Mucosa of descending colon (tissue), 3 donors: ENCODE measurements around the gene ZBTB25. TPM values are rescaled to one million over a fixed set of nuclear protein-coding genes. Genes with fewer than 3 reads are reported as not detected.

Source experiments
- ATAC-seq: fragments of 200-7000 bp; cut with Tn5 transposase; one replicate; pipeline ENCODE4 v1.9.1; 2020; ENCODE audit warnings: mild to moderate bottlenecking, moderate library complexity
- DNase-seq, 3 donors: peaks; one replicate each; pipeline ENCODE4 v3.0.0-alpha.2; 2020
- H3K36me3 ChIP-seq: fragments of 200-600 bp; one replicate; pipeline ENCODE4 v1.8.0; 2021; ENCODE audit warnings: low read depth, mild to moderate bottlenecking
- H3K4me1 ChIP-seq: fragments of 200-600 bp; one replicate; pipeline ENCODE4 v1.8.0; 2021; ENCODE audit warnings: low read depth, mild to moderate bottlenecking
- H3K4me3 ChIP-seq: fragments of 200-600 bp; one replicate; pipeline ENCODE4 v1.8.0; 2021; ENCODE audit warnings: mild to moderate bottlenecking
- H3K9me3 ChIP-seq: fragments of 200-600 bp; one replicate; pipeline ENCODE4 v1.8.0; 2021; ENCODE audit warnings: mild to moderate bottlenecking
- intact Hi-C, 2 donors: fragments of 100-400 bp; cut with DNase I in 1 of 2; cut with micrococcal nuclease in 1 of 2; formaldehyde crosslinking; loops; one replicate each; pipeline versions ENCODE4 v1.11.0 to v1.11.1; 2022; cut with DNase I, micrococcal nuclease
- total RNA-seq, 3 donors: library from RNA; stranded (reverse); fragmentation: NEBNext Ultra II Directional in 2 of 3; extraction: Animal tissue kit (Norgen Biotek cat#: 25700) in 2 of 3; gene quantifications; one replicate each; pipeline versions ENCODE4 v1.2.1 to v1.2.4, GENCODE V29; 2021 to 2023
- TF ChIP-seq, protein P1 (sequence below): fragments of 200-600 bp; IDR thresholded peaks from one replicate; pipeline ENCODE4 v1.8.0; 2022; ENCODE audit warnings: antibody characterized with exemption, mild to moderate bottlenecking
- donor health status: DM: no; HTN: no; CAD: no; lungs with moderate emphysema.
- donor health status: DM: no; HTN: no; CAD: no.
- donor health status: DM: no; HTN: yes; CAD: no.

Gene ZBTB25
- total RNA-seq, 3 donors from 2014 or later = 6.1 to 14.4 (median 7.2) TPM

DNA sequence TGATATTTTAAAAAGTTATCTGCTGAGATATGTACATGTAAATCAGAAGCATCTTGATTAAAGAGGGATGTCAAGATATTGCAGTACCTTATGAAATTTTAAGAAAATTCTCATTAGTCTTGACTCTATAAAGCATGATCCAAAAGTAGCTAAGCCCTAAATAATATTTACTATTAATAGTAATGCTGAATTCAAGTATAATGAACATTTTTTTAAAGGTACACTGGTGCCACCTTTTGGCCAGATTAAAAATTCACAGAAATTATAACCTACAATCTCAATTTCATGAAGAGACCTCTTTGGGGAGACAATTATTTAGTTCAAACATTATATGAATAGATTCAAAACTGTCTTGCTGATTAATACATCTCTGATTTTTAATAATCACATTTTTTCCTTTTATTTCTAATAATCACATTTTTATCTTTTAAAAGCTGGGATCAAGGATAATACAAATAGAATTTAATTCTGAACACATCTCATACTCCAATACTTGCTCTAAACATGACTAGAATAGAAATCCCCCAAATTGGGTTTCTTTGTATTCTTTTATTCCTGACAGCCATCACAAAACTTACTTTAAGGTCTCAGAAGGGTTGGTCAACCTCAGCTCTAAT lies 24.9 kb downstream of the ZBTB25 start:
- no peaks in the 10 kb centered on the region for H3K9me3 ChIP-seq
- H3K4me3 ChIP-seq = no peak overlapping the region
- TF ChIP-seq, protein P1, sequence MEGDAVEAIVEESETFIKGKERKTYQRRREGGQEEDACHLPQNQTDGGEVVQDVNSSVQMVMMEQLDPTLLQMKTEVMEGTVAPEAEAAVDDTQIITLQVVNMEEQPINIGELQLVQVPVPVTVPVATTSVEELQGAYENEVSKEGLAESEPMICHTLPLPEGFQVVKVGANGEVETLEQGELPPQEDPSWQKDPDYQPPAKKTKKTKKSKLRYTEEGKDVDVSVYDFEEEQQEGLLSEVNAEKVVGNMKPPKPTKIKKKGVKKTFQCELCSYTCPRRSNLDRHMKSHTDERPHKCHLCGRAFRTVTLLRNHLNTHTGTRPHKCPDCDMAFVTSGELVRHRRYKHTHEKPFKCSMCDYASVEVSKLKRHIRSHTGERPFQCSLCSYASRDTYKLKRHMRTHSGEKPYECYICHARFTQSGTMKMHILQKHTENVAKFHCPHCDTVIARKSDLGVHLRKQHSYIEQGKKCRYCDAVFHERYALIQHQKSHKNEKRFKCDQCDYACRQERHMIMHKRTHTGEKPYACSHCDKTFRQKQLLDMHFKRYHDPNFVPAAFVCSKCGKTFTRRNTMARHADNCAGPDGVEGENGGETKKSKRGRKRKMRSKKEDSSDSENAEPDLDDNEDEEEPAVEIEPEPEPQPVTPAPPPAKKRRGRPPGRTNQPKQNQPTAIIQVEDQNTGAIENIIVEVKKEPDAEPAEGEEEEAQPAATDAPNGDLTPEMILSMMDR = no peak
- ATAC-seq (no peak), DNase-seq (no peak)
- H3K36me3 ChIP-seq = no peaks in the 10 kb centered on the region
- no peaks in the 10 kb centered on the region for H3K4me1 ChIP-seq
- intact Hi-C loops = loop anchor here in 1 of 2 donors (10.0 kb wide), 1 partner anchor 134 kb away; no protein-coding TSS in a partner anchor

DNA sequence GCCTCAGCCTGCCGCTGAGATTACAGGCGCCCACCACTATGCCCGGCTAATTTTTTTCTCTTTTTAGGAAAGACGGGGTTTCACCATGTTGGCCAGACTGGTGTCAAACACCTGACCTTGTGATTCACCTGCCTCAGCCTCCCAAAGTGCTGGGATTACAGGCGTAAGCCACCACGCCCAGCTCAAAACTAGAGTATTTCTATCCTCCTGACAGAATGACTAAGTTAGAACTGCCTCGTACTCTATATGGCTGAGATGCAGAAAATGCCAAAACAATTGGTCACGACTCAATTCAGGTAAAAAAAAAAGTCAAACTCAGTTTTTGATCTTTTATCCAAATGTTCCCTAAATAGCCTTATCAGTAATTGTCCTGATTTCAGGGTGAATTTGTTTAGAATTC lies 27.2 kb downstream of the ZBTB25 start:
- TF ChIP-seq, protein P1 = no peak
- ATAC-seq = no peak
- intact Hi-C loops = loop anchor here in 1 of 2 donors (10.0 kb wide), 1 partner anchor 132 kb away; no protein-coding TSS in a partner anchor

DNA sequence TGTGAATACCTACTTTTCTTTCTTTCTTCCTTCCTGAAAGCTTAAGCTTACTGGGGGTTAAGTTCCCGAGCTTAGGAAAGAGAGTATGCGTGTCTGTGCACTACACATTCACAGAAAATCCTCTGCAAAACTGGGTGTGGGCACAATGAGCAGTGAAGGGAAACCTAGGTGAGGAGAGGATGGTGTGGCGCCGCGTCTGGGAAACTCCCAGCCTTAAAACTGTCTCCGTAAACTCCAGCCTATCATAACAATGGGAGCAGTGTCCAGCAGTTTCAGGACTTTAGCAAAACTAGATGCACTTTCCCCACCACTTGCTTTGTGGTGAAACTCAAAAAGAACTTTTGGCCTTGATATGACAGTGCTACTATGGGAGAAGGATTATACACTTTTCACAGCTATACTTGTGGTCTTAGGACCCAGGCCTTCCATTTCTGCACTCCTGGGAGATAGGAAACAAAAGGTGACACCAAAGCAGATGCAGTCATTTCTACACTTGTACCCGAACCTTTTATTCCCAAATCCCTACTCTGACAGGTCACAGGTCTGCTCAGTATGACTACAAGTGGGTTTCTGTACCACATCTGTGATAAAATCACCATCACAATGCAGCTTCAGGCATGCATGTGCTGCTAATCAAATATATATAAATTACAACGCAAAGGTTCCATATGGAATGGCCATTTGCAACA lies 27.9 kb downstream of the ZBTB25 start:
- H3K9me3 ChIP-seq = no peaks in the 10 kb centered on the region
- intact Hi-C loops = loop anchor here in 1 of 2 donors (10.0 kb wide), 1 partner anchor 131 kb away; no protein-coding TSS in a partner anchor
- TF ChIP-seq, protein P1 = no peak
- ATAC-seq (peak; percentile 70), DNase-seq (peak in 1 of 3 donors; percentile 15)
- no peaks in the 10 kb centered on the region for H3K36me3 ChIP-seq
- no peak overlapping the region for H3K4me3 ChIP-seq
- H3K4me1 ChIP-seq = no peaks in the 10 kb centered on the region

More for the DNA sequence above, 27.2 kb downstream of the ZBTB25 start:
- H3K9me3 ChIP-seq = no peaks in the 10 kb centered on the region
- no peak overlapping the region for H3K4me3 ChIP-seq
- no peaks in the 10 kb centered on the region for H3K4me1 ChIP-seq
- no peak for DNase-seq
- no peaks in the 10 kb centered on the region for H3K36me3 ChIP-seq

DNA sequence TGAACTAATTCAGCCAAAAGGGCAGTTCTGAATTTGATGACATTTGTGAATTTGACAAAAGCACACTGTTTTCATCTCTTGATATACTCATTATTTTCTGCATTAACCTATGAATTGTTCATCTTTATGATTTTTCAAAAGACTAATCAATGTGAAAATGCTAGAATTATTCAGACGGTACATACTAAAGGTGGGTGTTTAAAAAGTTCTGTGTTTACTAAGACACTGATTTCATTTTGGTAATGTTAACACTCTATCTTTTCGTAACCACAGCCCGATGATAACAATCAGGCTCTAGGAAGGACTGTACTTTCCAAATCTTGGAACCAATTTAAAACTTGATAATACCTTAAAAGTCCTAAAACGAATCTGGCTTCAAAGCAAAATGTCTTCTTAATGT lies 28.9 kb downstream of the ZBTB25 start:
- ATAC-seq = no peak
- H3K9me3 ChIP-seq = no peaks in the 10 kb centered on the region
- TF ChIP-seq, protein P1 = no peak
- H3K4me3 ChIP-seq = no peak overlapping the region
- H3K4me1 ChIP-seq = no peaks in the 10 kb centered on the region
- intact Hi-C loops = loop anchor here in 1 of 2 donors (10.0 kb wide), 1 partner anchor 130 kb away; no protein-coding TSS in a partner anchor
- DNase-seq = no peak
- no peaks in the 10 kb centered on the region for H3K36me3 ChIP-seq

DNA sequence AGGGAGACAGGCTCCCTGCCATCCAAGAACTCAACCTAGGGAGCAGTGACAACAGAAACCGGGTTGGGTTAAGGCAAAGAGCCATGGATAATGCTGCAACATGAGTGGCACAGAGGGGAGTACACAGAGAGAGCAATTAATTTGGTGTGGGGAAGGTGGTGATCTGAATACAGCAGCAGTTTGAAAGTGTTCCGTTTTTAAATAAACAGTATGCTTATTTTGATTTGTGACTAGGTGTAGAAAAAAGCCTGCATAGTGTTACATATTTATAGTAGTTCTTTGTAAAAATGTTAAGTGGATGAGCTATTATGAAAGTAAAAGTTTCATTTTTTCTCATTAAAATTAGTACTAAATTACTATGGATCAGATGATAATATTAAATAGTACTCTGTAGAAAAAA lies 29.6 kb downstream of the ZBTB25 start:
- TF ChIP-seq, protein P1 = no peak
- no peaks in the 10 kb centered on the region for H3K36me3 ChIP-seq
- intact Hi-C loops = loop anchor here in 1 of 2 donors (10.0 kb wide), 1 partner anchor 129 kb away; no protein-coding TSS in a partner anchor
- ATAC-seq (no peak), DNase-seq (no peak)
- no peaks in the 10 kb centered on the region for H3K9me3 ChIP-seq
- no peaks in the 10 kb centered on the region for H3K4me1 ChIP-seq
- H3K4me3 ChIP-seq = no peak overlapping the region
